Measurements from ENCODE around the gene UBAP2.
"Not testable (repeated sequence)": the region's sequence is repeated elsewhere in the genome, so short reads cannot be mapped to it uniquely, and the experiment has no call there.

Gene UBAP2

DNA sequence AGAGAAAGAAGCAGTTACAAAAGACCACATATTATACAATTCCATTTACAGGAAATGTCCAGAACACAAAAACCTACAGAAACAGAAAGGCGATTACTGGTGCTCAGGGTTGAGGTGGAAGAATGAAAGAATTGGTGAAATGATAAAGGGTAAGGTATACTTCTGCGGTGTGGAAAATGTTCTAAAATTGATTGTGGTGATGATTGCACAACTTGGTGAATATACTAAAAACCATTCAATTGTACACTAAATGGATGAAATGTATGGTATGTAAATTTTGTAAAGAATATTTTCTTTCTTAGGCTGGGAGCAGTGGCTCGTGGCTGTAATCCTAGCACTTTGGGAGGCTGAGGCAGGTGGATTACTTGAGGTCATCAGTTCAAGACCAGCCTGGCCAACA, 72.3 kb downstream of the UBAP2 start:
- DNase-seq (ENCODE audit: low read depth): no peak

DNA sequence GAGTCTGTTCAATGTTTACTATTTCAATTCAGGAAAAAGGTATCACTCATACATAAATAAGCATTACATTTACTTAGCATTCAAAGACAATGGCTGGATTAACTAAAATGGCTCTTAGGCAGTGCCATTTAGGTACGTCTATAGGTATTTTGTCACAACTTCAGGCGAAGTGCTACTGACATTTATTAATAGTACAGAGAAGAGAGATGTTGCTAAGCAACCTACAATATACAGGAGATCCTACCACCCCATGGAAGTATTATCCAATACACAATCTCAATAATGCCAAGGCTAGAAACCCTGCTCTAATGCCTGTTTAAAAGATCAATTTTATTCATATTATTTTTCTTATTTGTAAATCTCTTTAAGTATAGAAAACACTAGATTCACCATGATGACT, 76.0 kb downstream of the UBAP2 start:
- no peak for DNase-seq (ENCODE audit: low read depth)

DNA sequence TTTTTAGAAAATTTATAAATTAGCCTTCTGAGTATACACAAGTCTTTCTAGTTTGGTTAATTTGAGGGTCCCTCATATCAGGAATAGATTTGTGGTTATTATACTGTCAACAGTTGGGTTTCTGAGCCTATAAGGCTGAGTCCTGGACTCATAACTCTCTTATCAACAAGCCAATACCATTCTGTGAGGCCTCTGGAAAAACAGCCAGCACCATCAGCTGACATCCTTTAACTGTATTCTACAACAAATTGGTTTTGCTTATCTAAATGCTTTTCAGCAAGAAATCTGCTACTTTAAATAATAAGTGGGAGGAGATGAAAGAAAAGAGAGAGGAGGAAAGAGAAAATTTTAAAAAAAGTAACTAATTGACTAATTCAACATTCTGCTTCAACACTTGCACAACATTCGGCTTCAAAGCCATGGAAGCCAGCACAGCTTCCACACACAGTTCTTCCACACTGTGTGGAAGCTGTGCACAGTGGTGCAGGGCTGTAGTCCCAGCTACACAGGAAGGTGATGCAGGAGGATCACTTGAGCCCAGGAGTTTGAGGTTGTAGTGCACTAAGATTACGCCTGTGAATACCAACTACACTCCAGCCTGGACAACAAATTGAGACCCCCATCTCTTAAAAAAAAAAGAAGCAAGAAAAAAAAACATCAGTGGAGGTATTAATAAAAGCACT, 84.5 kb downstream of the UBAP2 start:
- no peak for DNase-seq (ENCODE audit: low read depth)

DNA sequence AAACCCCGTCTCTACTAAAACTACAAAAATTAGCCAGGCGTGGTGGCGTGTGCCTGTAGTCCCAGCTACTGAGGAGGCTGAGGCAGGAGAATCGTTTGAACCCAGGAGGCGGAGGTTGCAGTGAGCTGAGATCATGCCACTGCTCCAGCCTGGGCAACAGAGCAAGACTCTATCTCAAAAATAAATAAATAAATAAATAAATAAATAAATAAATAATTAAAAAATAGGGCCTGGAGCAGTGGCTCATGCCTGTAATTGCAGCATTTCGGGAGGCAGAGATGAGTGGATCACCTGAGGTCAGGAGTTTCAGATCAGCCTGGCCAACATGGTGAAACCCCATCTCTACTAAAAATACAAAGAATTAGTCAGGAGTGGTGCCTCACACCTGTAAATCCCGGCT, 86.2 kb downstream of the UBAP2 start:
- DNase-seq (ENCODE audit: low read depth): not testable (repeated sequence)

DNA sequence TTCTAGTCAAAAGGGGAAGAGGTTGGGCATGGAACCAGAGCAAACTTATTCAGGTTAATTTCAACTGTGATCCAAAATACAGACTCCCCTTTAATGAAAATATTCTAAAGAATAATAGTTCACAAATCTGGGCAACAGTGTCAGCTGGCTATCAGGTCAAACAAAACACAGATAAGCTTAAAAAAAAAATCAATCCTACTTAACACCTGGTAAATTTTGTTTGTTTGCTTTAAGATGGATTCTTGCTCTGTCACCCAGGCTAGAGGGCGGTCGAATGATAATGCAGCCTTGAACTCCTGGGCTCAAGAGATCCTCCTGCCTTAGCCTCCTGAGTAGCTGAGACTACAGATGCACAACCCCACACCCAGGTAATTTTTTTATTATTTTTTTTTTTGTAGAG, 89.0 kb downstream of the UBAP2 start:
- DNase-seq (ENCODE audit: low read depth): no peak

DNA sequence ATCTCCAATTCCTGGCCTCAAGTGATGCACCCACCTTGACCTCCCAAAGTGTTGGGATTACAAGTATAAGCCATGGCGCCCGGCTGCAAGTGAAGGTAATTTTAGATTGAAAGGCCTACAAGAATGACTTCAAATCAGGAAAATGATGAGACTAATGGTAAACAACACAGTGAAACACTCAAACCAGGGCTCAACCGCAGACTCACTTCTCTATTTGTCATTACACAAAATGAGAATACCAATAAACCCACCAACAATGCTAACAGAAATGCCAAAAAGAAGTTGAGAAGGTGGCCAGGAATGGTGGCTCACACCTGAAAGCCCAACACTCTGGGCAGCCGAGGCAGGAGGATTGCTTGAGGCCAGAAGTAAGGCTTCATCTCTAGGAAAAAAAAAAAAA, 92.1 kb downstream of the UBAP2 start:
- DNase-seq (ENCODE audit: low read depth): no peak

DNA sequence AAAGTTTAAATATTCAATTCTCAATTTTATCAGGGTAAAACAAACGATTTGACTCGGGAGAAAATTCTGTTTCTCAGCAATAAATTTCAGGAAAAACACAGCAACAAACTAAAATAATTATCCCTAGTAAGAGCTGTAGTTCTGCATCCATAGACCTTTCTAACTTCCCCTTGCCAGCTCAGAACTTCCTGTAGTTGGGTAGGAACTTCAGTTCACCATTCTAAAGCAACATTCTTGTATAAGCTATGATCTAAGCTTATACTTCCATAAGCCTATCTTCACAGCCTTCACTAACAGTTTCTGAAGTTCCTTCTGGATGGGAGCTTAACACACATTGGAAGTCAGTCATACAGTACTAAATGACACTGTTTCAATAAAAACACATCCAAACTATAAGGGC, 96.6 kb downstream of the UBAP2 start:
- DNase-seq (ENCODE audit: low read depth): no peak

DNA sequence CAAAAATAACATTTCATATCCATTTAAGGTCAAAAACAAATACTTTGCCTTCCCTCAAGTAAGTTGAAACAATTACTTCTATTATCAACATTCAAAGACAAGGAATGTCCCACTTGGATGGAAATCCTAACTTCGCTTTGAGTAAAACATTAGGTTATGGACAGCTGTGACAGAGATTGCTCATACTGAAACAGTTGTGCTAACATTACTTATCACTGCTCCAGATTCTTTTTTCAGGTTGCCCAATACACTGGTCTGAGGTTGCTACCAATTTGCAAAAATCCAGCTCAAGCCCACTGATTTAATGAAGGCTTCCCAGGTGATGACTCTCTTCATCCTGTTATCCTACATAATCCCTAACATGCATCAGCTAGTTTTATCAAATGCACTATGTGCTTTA, 98.3 kb downstream of the UBAP2 start:
- no peak for DNase-seq (ENCODE audit: low read depth)

DNA sequence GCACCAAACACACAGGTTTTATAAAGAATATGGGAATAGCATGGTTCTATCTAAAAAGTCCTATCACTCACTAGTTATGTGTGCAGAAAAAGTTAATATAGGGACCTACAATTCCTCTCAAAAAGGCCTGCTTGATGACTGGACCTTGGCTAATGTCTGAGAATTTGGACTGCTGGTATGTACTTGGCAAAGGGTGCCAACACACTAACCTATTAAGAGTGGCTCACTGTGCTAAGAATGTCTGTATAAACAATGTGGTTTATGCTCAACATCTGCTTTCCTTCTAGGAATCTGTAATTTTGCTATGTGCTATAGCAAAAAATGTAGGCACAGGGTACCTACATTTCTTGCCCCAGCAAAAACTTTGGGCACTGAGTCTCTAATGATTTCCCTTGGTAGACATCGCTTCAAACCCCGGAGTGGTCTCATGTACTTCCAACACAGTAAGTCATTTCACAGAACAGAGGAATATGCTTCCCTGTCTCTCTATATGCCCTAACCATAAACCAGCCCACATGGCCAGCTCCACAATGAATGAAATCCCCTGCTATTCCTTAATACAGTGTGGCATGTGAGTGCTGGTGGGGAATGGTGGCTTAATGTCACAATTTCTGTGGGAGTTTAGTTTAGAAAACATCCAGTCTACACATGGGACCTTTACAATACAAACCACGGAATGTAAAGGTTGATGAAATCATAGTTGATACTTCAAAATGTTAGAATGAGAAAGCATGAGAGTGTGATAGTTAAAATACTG, 101.7 kb downstream of the UBAP2 start:
- DNase-seq (ENCODE audit: low read depth): no peak

DNA sequence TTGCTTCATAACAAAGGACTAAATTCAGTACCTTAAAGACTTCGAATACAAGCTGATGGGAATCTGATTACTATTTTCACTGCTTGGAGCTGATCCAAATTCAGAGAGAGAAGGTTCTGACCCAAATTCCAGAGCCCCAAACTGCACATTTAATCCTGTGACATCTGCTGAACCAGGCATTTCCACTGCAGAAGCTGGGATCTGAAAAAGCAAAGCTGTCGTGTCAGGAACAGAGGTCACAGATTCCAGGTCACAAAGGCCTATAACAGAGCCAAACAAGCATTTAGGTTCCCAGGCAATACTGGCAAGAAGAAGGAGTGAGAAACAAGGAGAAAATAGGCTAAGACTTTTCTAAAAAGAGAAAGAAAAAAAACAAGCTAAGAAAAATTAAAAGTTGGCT, 105.3 kb downstream of the UBAP2 start:
- no peak for DNase-seq (ENCODE audit: low read depth)

DNA sequence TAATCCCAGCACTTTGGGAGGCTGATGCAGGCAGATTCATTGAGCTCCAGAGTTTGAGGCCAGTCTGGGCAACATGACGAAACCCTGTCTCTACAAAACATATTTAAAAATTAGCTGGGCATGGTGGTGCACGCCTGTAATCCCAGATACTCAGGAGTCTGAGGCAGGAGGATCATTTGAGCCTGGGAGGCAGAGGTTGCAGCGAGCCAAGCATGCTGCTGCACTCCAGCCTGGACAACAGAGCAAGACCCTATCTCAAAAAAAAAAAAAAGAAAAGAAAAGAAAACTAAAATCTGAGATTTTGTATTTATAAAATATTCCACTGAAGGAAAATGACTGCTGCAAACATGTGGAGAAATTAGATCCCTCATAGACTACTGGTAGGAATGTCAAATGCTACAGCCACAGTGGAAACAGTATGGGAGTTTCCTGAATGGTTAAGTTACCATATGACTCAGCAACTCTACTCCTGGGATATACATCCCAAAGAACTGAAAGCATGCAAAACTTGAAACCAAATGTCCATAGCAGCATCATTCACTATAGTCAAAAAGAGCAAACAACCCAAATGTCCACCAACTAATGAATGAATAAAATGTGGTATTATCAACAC, 106.1 kb downstream of the UBAP2 start:
- no peak for DNase-seq (ENCODE audit: low read depth)

DNA sequence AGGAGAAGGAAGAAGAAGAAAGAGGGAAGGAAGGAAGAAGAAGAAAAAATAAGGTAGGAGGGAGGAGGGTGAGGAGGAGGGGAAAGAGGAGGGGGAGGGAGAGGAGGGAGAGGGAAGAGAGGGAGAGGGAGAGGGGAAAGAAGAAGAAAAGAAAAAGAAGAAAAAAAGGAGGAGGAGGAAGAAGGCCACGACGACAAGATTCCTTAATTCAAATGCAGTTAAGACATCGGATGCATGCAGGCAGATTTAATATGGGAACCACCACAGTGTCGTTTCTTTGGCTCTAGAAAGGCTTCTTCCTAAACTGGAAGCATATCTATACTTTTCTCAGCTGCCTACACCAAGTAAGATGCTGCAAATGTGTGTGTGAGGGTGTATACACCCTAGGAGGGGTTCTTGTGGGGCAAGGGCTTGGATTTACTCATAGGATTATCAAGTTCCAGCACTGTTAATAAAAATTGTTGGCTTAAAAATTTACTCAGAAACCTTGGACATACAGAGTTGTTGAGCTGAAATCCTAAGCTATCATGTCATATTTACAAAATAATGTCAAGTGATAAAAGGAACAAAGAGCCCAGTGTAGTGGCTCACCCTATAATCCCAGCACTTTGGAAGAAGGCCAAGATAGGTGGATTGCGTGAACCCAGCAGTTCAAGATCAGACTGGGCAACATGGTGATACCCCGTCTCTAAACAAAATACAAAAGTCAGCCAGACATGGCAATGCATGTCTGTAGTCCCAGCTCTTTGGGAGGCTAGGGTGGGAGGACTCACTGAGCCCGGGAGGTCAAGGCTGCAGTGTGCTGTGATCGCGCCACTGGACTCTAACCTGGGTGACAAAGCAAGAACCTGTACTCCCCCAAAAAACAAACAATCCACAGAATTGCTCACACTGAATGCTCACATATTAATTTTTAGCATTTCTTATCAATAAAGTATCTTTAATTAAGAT, 108.5 kb downstream of the UBAP2 start:
- DNase-seq (ENCODE audit: low read depth): no peak

DNA sequence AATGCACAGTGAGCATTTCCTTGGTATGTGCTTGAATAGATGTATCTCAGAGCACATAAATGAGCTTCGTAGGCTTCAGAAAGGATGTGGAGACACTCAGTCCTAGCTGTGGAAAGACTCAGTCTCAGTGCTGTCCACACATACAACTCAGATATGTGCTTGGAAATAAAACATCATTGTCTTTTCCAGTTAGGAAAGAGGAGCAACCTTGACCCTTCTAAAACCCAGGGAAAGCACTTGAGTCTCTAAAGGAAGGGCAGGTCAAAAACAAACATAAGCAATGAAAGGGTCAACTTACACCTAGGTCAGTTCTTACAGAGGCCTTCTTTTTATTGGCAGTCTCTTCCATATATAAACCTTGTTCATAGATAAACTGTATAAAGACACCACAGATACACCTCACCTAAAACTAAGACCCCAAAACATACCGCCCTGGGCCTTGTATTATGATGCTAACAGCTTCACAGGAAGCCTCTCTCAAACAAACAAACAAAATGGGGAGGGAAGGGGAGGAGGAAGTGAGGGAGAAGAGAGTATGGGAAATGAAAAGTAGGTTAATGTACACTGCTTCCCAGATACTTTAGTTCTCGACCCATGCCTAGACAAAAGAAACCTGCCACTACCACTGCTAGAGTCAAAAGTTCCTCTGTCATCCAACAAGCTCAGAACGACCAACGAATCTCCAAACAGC, 114.4 kb downstream of the UBAP2 start:
- DNase-seq (ENCODE audit: low read depth): no peak

DNA sequence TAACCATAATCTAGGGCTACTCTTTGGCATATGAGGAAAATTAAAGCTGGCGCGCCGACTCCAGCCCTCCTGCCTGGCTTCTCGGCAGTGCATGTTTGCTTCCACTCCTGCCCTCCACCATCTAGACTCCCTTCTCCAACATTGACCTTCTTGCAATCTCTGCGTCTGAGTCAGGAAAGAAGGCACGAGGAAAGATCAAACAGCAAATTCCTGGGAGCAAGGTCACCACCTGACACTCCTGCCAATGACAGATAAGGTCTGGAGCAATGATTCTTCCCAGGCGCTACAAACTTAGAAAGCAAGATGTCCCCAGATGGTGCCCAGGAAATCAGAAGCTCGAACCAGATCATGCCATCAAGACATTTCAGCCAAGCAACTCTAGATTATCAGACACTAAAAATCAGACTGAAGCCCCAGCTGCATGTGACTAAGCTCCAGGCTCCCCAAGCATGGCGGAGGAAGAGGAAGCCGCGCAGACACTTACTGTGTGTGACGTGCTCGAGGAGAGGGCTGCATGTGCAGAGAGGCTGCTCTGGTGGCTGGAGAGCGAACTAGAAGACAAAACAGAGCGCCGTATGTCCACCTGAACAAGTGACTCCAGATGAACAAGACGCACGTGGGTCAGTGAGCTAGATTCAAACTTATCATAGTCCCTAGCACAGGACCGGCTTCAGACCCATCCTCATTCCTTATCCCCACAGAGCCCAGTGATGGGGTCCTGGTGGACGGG, 116.4 kb downstream of the UBAP2 start:
- DNase-seq (ENCODE audit: low read depth): no peak

DNA sequence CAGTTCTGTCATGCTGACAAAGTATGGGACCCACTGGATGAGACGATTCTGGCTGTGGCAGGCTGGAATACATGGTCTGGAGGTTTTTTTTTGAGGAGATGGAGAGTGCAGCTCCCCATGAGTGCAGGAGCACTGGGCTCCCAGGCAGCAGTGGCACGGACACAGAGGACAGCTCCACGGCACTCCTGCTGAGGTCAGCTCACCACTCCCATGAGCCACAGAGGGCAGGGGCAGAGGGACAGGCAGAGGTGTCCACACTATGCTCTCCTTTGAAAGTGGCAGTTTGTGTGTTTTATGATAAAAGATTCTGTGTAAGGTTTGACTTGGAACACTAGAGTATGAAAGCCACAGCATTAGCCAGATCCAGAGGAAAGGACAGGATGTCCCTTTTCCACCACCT, 117.4 kb downstream of the UBAP2 start:
- no peak for DNase-seq (ENCODE audit: low read depth)

DNA sequence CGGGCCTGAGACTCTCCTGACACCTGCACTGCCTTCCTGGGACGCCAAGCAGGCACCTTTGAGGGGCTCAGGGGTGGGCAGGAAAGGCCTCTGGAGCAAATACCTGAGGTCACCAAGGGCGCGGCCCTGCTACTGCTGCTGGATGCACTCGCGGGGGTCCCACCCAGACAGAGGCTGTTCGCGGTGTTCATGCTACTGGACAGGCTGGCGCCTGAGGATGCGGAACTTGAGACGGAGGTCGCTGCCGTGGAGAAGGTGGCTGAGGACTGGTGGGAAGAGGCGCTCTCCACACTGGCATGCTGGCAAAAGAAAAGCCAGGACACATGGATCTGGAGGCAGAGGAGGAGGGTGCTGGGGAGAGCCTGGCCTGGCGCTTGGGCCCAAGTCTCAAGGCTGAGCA, 121.0 kb downstream of the UBAP2 start:
- DNase-seq (ENCODE audit: low read depth): no peak

DNA sequence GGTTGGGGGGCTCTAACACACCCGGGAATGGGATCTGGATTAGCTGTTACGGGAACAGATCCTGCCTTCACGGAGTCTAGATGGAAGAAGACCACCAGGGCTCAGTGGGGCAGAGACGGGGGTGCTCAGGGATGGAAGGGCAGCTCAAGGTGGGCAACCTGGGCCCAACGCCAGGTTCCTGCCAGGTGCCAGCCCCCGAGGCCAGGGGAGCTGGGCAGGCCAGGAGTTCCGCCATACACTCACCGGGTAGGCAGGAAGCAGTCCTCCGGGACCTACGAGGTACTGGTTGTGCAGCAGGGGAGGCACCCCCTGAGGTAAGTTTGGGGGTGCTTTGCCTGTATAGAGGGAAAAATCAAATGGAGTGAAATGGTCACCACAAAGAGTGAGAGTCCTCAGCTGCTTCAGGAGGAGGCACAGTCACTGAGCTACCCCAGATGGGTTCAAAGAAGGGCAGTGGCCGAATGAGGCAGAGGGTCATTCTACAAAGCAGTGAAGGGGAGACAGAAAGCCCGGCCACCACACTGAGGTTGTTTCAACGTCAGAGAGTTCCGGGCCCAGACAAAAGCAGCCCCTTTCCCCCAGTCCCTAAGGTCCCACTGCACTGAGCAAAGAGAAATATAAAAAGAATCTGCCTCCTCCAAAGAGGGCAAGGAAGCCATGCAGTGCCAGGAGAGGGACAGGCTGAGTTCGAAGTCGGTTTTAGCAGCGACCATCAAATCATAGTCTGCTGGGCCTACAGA, 121.8 kb downstream of the UBAP2 start:
- no peak for DNase-seq (ENCODE audit: low read depth)

DNA sequence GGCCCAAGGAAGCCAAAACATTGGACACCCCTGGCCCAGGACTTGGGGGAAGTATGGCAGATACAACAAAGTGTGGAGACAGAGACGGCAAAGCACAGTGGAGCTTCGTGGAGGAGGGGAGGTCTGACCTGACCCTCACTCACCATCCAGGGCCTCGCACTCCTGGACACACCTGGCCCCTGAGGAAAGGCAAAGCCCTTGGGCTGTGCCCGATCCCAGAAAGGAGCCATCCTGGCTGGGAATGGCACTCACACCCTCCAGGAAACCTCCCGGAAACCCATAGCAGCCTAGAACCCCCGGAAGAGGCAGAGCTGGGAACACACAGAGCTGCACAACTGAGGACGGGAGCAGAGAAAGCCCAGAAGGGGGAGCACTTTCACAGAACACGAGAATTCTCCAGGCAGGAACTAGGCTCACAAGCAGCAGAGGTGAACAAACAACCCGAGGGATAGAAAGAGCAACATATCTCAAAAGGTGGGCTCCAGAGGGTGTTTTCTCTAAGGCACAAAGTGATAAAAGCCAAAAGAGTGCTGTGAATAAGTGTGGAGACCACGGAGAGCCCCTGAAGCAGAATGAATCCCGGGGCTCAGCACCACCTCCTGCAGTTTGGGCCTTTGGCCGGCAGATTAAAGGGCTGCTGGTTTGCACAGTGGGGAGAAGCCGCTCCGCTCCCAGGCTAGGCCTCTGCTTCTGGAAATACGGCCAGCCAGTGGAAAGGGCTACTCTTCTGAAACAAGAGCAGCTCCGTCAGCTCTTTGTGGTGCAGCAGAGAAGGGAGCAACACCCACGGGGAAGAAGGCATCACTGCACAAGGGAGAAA, 123.5 kb downstream of the UBAP2 start:
- DNase-seq (ENCODE audit: low read depth): no peak

DNA sequence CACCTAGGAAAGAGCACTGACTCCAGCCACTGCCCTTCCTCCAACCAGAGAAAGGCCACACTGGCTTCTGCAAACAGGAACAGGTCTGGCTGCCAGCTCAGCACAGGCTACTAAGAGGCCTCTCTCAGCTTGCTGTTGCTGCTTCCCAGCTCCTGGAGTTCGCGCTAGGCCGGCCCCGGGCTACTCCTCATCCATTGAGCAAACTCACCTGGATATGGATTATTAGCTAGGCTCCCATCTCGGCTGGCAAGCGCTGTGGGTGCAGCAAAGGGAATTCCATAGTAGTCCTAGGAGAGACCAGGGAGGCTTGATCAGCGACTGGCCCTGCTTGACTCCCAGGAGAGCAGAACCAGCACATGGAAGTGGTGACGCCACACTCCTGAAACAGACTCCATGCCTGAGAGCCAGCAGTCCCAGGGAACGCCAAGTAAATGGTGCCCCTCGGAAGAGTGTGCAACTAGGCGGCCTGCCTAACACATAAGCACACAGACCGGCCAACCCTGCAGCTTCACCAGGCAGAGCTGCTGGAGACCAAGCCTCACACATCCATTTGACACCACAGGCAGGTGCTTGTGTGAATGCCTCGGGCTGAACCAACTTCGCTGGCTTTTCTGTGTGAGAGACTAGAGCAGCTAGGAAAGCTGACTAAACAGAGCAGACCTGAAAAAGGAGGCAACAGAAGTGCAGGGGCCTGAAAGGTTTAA, 124.5 kb downstream of the UBAP2 start:
- no peak for DNase-seq (ENCODE audit: low read depth)

Measured in CMK (cell line).